HG03460 (cell line): Measurements from ENCODE around the gene ARHGEF10L.

Experiments
- ATAC-seq: cut with Tn5 transposase; IDR thresholded peaks from one replicate; pipeline ENCODE4 v1.9.1; 2021; ENCODE audit not compliant: unreplicated experiment

Gene ARHGEF10L

GRCh38 chr1:17672226-17672625 is 132.7 kb downstream of the ARHGEF10L start:
- ATAC-seq, result no peak

DNA sequence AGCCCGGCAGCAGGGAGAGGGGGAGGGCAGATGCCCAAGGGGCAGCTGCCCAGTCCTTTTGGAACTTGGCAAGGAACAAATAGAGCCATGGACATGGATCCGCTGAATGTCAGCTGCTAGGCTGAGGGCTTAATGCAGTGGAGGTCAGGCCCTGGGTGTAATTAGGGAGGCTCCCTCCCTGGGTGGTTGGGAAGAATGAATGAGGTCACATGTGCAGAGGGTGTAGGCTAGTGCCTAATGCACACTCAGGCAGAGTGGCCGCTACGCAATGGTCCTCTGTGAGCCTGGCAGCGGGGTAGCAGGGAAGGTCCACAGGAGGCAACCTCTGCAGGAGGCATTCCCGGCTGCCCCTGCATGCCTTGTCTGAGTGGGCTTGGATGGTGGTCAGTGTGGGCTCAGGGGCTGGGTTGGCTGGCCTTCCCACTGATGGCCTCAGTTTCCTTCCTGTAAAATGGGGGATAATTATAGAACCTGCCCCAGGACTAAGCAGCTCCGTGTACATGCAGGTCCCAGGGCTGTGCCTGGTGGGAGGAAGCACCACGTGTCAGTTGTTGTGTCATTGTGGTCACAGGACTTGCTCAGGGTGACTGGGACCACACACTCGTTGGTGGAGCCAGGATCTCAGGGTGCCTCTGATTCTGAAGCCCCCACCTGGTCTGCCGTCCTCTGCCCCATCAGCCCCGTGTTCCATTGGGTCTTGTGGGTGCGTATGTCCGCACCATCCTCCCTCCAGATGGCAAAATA is 134.0 kb downstream of the ARHGEF10L start:
- no peak for ATAC-seq

DNA sequence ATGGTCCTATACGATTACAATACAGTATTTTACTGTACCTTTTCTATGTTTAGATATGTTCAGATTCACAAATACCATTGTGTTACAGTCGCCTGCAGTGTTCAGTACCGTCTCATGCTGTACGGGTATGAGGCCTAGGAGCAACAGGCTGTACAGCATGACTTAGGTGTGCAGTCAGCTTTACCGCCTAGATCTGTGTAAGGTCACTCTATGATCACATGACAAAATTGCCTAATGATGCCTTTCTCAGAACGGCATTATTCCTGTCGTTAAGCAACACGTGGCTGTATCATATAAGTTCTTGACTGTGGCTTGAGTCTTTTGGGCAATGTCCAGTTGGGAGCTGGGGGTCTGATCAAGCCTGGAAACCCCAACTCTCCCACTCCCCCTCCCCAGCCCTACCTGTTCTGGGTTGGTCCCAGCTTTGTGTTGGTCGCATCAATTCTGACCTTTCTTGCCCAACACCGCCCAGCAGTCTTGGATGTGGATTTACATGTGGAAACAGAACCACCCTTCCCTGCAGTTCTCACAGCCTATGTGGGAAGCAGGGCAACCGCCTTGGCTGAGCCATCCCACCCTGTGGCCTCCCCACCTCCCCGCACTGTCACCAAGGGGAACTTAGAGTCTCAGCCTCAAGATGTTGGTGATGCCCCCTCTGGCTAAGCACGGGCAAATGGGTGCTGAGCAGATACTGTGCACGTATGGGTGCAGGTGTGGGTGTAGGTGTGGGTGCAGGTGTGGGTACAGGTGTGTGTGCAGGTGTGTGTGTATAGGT is 135.4 kb downstream of the ARHGEF10L start:
- ATAC-seq, result no peak

DNA sequence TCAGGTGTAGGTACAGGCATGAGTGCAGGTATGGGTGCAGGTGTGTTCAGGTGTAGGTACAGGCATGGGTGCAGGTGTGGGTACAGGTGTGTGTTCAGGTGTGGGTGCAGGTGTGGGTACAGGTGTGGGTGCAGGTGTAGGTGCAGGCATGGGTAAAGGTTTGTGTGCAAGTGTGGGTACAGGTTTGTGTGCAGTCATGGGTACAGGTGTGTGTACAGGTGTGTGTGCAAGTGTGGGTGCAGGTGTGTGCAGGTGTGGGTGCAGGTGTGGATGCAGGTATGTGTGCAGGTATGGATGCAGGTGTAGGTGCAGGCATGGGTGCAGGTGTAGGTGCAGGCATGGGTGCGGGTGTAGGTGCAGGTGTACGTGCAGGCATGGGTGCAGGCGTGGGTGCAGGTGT is 136.2 kb downstream of the ARHGEF10L start:
- no peak for ATAC-seq

DNA sequence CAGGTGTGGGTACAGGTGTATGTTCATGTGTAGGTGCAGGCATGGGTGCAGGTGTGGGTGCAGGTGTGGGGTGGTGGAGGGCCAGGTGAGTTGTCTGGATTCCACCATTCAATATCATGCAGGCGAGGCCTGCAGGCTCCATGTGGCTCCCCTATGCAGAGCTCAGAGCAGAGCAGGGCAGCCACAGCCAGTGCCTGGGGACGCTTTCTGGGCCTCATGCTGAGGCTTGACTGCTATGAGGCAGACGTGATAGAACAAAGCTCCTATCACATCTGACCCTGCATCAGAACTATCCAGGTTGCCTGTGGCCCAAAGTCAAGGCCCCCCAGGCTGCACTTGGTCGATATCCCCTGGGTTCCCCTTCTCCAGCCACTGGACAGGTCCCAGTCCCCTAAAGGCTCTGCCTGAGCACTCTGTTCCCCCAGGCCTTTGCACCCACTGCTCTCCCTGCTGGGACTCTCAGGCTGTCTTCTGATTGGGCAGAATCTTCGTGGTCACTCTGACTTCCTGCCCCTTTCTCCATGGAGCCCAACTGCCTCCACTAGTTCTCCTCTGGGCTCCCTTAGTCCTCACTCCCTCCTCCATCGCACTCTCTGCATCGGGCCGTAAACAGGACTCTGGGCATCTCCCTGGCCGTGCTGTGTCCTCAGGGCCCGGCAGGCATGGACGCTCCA is 137.0 kb downstream of the ARHGEF10L start:
- ATAC-seq, result no peak

DNA sequence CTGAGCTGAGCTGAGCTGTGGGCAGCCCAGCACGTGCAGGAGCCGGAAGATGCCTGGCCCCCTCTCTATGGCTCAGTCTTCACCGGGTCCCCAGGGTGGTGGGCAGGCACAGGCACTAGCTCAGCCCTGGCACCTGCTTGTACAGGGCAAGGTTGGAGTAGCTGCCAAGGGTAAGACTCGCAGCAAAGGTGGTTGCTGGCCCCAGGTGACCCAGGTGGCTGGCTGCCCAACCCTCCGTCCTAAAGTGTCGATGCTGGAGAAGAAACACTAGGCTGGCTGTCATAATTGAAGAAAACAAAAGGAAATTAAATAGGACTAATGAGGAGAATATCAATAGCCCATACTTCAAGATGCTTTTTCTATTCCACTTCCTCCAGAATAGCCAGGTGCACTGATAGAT is 138.5 kb downstream of the ARHGEF10L start:
- no peak for ATAC-seq

GRCh38 chr1:17679856-17680255 is 140.4 kb downstream of the ARHGEF10L start:
- ATAC-seq, result no peak

DNA sequence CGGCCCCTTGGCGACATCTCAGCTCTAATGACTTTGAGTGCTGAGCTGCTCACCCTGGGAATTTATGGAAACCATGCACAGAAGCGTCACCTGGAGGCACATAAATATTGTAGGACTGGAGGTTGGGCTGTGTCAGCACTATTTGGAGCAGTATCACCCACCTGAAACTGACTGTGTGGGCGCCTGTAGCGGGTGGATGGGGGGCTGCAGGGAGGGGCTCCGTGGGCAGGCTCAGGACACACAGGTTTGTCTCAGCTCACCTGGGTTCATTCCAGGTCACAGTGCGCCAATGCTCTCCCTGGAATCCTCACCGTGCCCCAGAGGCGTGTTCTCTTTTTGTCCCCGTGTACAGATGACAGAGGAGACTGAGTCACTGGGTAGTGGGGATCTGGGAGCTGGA is 140.8 kb downstream of the ARHGEF10L start:
- no peak for ATAC-seq

DNA sequence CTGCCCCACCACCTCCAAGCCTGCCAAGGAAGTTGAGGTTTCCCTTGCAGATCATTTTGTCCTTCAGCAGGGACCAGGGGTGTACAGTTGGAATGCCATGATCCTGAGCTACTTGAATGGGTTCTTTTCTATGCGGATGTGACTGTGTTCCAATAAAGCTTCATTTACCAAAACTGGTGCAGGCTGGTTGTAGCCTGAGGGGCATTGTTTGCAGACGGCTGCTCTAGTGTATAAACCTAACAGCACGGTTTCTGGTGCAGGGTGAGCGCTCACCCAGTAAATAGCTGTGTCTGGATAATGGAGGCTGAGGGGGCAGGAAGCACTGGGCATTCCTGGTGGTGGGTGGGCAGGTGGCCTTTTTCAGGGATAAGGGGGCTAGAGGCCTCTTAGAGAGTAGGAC is 142.9 kb downstream of the ARHGEF10L start:
- no peak for ATAC-seq

DNA sequence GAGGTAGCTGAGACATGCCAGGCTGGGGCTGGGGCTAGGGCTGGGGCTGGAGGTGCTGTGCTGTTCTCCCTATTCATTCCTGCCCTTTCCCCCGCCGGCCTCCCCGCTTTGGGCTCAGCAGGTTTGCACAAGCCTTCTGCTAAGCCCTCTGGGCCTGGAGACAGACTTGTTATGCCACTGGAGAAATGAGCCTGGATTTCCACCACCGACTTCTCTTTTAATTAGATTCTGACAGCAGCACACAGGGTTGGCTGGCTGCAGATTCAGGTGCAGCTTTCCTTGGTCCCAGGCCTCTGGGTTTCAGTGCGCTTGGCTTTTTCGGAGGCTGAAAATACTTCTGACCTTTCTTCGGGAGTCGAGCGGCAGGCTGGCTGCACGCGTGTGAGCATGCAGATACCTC is 144.1 kb downstream of the ARHGEF10L start:
- ATAC-seq, result no peak

DNA sequence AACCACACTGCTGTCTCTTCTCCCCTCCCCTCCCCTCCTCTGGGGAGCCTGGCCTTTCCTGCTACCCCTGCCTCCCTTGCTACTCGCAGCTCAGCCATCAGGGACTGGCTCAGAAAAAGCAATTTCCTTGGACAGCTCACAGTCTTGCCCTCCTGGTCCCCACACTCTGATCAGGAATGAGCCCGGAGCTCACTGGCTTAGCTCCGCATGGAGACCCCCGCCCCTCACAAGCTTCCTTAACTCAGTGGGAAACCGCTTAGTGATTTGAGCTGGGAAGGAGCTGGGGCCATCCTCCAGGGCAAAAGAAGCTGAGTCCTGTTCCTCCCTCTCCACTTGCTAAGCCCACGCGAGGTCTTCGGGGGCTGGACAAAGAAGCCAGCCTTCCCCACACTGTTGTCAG is 145.3 kb downstream of the ARHGEF10L start:
- no peak for ATAC-seq

DNA sequence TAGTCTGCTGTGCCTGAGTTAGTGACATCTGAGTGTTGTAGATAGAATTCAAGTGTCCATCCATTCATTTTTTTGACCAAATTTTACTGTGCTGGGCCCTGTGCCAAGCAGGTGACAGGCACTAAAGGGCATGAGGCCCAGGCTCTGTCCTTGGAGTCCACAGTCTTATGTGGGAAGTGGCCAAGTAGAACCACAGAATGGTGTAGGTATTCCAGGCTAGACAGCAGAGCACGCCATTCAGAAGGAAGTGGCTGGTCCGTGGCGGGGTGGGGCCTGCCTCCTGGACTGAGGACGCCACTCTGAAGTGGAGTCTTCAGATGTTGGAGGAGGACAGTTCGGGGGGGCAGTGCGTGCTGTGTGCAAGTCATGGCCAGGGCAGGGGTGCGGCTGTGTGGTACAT is 146.8 kb downstream of the ARHGEF10L start:
- no peak for ATAC-seq

DNA sequence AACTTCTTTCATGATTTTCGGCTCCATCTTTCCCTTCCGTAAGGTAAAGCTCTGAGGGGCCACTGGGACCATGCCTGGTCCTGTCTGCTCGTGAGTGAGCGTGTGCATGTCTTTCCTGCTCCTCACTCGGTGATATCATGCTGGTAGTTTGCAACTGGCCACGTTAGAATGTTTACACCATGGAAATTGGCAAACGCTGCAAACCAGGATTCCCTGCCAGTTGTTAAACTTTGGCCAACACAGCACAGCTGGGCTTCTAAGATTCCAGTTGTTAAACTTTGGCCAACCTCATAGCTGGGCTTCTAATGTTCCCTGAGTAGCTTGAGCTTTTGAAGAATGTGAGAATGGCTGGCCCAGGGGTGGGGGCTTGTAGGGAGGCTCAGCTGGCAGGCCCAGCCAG is 147.6 kb downstream of the ARHGEF10L start:
- no peak for ATAC-seq

GRCh38 chr1:17688217-17688810 is 148.8 kb downstream of the ARHGEF10L start:
- no peak for ATAC-seq

DNA sequence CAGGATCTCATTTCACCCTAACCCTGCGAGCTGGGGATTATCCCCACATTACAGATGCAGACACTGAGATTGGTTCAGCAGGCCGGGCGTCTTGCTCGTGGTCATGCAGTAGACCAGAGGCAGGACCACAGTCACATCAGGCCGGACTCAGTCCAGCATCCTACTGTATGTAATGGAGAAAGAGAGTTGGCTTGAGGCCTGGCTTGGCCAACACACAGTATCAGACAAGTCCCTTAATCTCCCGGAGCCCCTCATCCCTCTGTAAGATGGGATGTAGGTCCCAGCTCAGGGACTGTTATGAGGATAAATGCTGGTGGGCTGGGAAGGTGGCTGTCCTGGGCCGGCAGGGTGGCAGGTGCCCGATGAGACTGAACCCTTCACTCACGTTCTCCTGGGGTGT is 149.5 kb downstream of the ARHGEF10L start:
- no peak for ATAC-seq

DNA sequence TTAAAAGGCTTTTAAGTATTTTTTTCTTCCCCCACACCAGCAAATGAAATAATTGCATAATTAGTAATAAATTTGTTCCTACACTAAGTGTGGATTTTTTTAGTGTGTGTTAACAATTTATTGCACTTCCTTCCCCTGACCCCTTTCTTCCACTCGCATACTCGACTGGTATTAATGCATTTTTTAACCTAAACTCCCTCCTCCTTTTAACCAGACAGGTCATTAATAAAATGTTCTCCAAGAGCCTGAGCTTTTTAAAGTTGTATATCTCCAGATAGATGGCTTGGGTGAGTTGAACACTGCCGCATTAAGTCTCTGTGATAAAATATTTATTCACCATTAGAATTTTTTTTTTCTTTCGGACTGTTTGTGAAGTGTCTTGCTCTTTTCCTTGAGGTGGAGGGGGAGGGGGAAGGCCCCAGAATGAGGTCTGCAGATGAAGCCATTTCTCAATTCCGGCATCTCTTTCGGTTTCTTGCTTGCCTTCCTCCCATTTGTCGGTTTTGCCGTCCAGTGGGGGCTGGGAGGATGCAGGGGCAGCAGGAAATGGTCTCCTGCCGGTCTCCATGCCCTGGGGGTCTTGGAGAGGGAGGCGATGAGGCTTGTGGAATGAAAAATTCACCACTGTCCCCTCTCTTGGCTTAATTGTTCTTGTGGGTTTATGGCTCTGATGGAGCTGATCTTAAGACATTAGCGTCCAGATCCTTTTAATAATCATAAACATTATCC is 151.6 kb downstream of the ARHGEF10L start:
- ATAC-seq, result no peak

DNA sequence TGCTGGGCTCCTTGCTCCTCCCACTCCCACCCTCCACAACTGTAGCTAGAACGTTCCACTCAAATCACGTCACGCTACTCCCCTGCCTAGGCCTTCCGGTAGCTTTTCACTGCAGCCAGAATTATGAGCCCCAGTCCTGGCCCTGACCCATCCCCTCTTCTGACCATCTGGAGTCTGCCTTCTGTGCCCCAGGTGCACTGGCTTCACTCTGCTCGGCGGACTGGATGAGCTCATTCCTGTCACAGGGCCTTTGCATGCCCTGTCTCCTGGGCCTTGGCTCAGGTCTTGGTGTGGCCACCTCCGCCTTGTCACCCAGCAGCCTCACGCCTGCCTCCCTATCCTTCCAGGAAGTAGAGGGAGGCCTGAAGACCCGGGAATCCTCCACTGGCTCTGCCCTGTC is 153.1 kb downstream of the ARHGEF10L start:
- no peak for ATAC-seq

- no peak for ATAC-seq
Observed at GRCh38 chr1:17696417-17697301, 157.2 kb downstream of the ARHGEF10L start.

GRCh38 chr1:17697458-17697857 is 158.0 kb downstream of the ARHGEF10L start:
- no peak for ATAC-seq

- no peak for ATAC-seq
Observed at GRCh38 chr1:17699581-17699980, 160.1 kb downstream of the ARHGEF10L start.
